Hepatocyte (in vitro differentiated cells): ENCODE data around the gene UHRF2. TPM values are rescaled to one million over a fixed set of nuclear protein-coding genes. Genes with fewer than 3 reads are reported as not detected.

Source experiments
- DNase-seq: peaks from one replicate; pipeline ENCODE4 v3.0.0-alpha.2; 2016; ENCODE audit warnings: low spot score
- H2AFZ ChIP-seq: fragments of 200-600 bp; sonication (generic); 2 replicates; pipeline ENCODE4 v1.6.0; 2016; ENCODE audit warnings: antibody characterized with exemption, mild to moderate bottlenecking
- H3K27ac ChIP-seq: fragments of 200-600 bp; sonication (generic); 2 replicates; pipeline ENCODE4 v1.5.1; 2016; ENCODE audit warnings: mild to moderate bottlenecking
- H3K27me3 ChIP-seq: fragments of 200-600 bp; sonication (generic); 2 replicates; pipeline ENCODE4 v1.6.1; 2016
- H3K36me3 ChIP-seq: fragments of 200-600 bp; sonication (generic); replicated peaks from 2 replicates; pipeline ENCODE4 v1.5.1; 2016; ENCODE audit warnings: low read depth; ENCODE audit not compliant: insufficient read depth
- H3K4me1 ChIP-seq: fragments of 200-600 bp; sonication (generic); 2 replicates; pipeline ENCODE4 v1.5.1; 2016; ENCODE audit warnings: mild to moderate bottlenecking, moderate library complexity; ENCODE audit not compliant: insufficient read depth
- H3K4me2 ChIP-seq: fragments of 200-600 bp; sonication (generic); 2 replicates; pipeline ENCODE4 v1.6.0; 2016
- H3K4me3 ChIP-seq: fragments of 200-600 bp; sonication (generic); 2 replicates; pipeline ENCODE4 v1.5.1; 2016; ENCODE audit warnings: mild to moderate bottlenecking
- H3K79me2 ChIP-seq: fragments of 200-600 bp; sonication (generic); 2 replicates; pipeline ENCODE4 v1.6.0; 2017; ENCODE audit warnings: mild to moderate bottlenecking
- H3K9me2 ChIP-seq: fragments of 200-600 bp; sonication (generic); replicated peaks from 2 replicates; pipeline ENCODE4 v1.6.0; 2017; ENCODE audit warnings: mild to moderate bottlenecking; ENCODE audit not compliant: insufficient read depth
- H3K9me3 ChIP-seq: fragments of 200-600 bp; sonication (generic); 2 replicates; pipeline ENCODE4 v1.5.1; 2016; ENCODE audit warnings: low read depth, mild to moderate bottlenecking
- H4K20me1 ChIP-seq: fragments of 200-600 bp; sonication (generic); 2 replicates; pipeline ENCODE4 v1.6.0; 2016; ENCODE audit warnings: mild to moderate bottlenecking; ENCODE audit not compliant: insufficient read depth, poor library complexity, severe bottlenecking
- EZH2 ChIP-seq: fragments of 200-600 bp; sonication (generic); IDR thresholded peaks from 2 replicates; pipeline ENCODE4 v1.6.1; 2016; ENCODE audit warnings: antibody characterized with exemption, mild to moderate bottlenecking, borderline replicate concordance
- EZH2phosphoT487 ChIP-seq: fragments of 200-600 bp; sonication (generic); IDR thresholded peaks from one replicate; pipeline ENCODE4 v1.6.1; 2018; ENCODE audit warnings: antibody characterized with exemption, mild to moderate bottlenecking, low read depth, moderate library complexity; ENCODE audit not compliant: unreplicated experiment, severe bottlenecking
- WGBS: methylation state at CpG from one replicate; pipeline ENCODE4 v1.1.6; 2016; ENCODE audit warnings: low lambda C conversion rate; ENCODE audit errors: missing lambda C conversion rate; 5-methylcytosine and 5-hydroxymethylcytosine counted together
- polyA plus RNA-seq: library from polyadenylated mRNA; unstranded; fragments of >200 nt; fragmentation: Nextera tagmentation; extraction: Ambion mirVana; gene quantifications from 2 replicates; pipeline ENCODE4 v1.2.1, GENCODE V29; 2016
- total RNA-seq: library from RNA; depleted of rRNA; stranded (reverse); fragments of >200 nt; gene quantifications from 2 replicates; pipeline ENCODE4 v1.2.3, GENCODE V29; 2014
- TF ChIP-seq, protein P1 (sequence below): fragments of 200-600 bp; sonication (generic); IDR thresholded peaks from 2 replicates; pipeline ENCODE4 v1.5.1; 2016; ENCODE audit warnings: antibody characterized with exemption, mild to moderate bottlenecking; ENCODE audit not compliant: poor library complexity

Gene UHRF2
- total and polyA plus RNA-seq, 2 experiments from 2014 or later = 16.6 to 42.9 TPM

GRCh38 chr9:6501526-6502210 is 88.7 kb downstream of the UHRF2 start:
- no peak overlapping the region for H3K4me3 ChIP-seq
- no peaks in the 10 kb centered on the region for H3K36me3 ChIP-seq
- WGBS = 94% methylated on average over 2 of the region's 2 CpGs
- no peak overlapping the region for H3K4me2 ChIP-seq
- H3K27ac ChIP-seq = no peak overlapping the region
- no peaks in the 10 kb centered on the region for H3K27me3 ChIP-seq
- H2AFZ ChIP-seq = no peak overlapping the region
- no peaks in the 10 kb centered on the region for H3K4me1 ChIP-seq
- DNase-seq = no peak
- no peaks in the 10 kb centered on the region for H3K9me2 ChIP-seq
- TF ChIP-seq, protein P1, sequence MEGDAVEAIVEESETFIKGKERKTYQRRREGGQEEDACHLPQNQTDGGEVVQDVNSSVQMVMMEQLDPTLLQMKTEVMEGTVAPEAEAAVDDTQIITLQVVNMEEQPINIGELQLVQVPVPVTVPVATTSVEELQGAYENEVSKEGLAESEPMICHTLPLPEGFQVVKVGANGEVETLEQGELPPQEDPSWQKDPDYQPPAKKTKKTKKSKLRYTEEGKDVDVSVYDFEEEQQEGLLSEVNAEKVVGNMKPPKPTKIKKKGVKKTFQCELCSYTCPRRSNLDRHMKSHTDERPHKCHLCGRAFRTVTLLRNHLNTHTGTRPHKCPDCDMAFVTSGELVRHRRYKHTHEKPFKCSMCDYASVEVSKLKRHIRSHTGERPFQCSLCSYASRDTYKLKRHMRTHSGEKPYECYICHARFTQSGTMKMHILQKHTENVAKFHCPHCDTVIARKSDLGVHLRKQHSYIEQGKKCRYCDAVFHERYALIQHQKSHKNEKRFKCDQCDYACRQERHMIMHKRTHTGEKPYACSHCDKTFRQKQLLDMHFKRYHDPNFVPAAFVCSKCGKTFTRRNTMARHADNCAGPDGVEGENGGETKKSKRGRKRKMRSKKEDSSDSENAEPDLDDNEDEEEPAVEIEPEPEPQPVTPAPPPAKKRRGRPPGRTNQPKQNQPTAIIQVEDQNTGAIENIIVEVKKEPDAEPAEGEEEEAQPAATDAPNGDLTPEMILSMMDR = no peak
- TF ChIP-seq EZH2phosphoT487 (no peak), EZH2 (no peak)
- no peaks in the 10 kb centered on the region for H3K9me3 ChIP-seq
- H4K20me1 ChIP-seq = no peaks in the 10 kb centered on the region
- no peaks in the 10 kb centered on the region for H3K79me2 ChIP-seq

- H3K4me1 ChIP-seq = no peaks in the 10 kb centered on the region
- H3K9me3 ChIP-seq = no peaks in the 10 kb centered on the region
- no peak overlapping the region for H2AFZ ChIP-seq
- TF ChIP-seq, protein P1 = no peak
- no peak for TF ChIP-seq EZH2phosphoT487
- TF ChIP-seq EZH2 = no peak
- DNase-seq = no peak
- H4K20me1 ChIP-seq = no peaks in the 10 kb centered on the region
- 54% methylated on average over 3 of the region's 3 CpGs for WGBS
- H3K27me3 ChIP-seq = no peaks in the 10 kb centered on the region
- H3K4me2 ChIP-seq = no peak overlapping the region
- H3K4me3 ChIP-seq = no peak overlapping the region
- H3K9me2 ChIP-seq = no peaks in the 10 kb centered on the region
- H3K79me2 ChIP-seq = no peaks in the 10 kb centered on the region
- H3K36me3 ChIP-seq = no peaks in the 10 kb centered on the region
- no peak overlapping the region for H3K27ac ChIP-seq
Measured at GRCh38 chr9:6502399-6502798, 89.4 kb downstream of the UHRF2 start.

DNA sequence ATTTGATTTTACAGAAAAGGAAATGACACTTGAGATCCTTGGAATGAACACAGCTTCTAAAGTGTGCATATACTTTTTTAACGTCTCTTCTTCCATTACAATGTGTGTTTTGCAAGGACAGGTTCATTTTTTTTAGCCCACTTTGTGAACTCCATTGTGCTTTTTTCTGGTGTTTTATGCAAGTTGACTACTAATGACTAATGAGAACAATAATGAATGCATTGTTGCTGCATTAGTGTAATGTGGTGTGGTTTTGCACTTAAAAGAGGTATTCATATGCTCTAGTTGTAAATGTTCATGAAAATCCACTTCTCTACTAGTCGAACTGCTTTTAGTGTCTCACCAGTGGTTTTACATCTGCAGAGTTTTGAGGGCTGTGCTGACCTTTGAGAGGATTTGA is 93.6 kb downstream of the UHRF2 start:
- Histone ChIP-seq H2AFZ (no peak overlapping the region), H3K4me3 (no peak overlapping the region), H3K27me3 (no peaks in the 10 kb centered on the region), H3K4me1 (no peaks in the 10 kb centered on the region), H3K4me2 (no peak overlapping the region), H3K79me2 (no peaks in the 10 kb centered on the region), H3K9me3 (no peaks in the 10 kb centered on the region), H3K27ac (no peak overlapping the region), H3K36me3 (no peaks in the 10 kb centered on the region), H4K20me1 (no peaks in the 10 kb centered on the region), H3K9me2 (no peaks in the 10 kb centered on the region)
- TF ChIP-seq EZH2 = no peak
- TF ChIP-seq, protein P1 = no peak
- TF ChIP-seq EZH2phosphoT487 = no peak
- DNase-seq = no peak
- 89% methylated on average over 2 of the region's 2 CpGs for WGBS
